GM19193 (cell line): Measurements from ENCODE around the gene APOBEC3H.

Experiments
- POLR2A ChIP-seq: IDR thresholded peaks from 4 replicates; pipeline ENCODE4 v1.6.1; 2011; ENCODE audit not compliant: insufficient read depth, insufficient read length; ENCODE audit errors: extremely low read depth

The APOBEC3H gene

GRCh38 chr22:39097098-39098020, at the start of gene APOBEC3H:
APOBEC3H (plus strand) TSS chr22:39097244; CDS start chr22:39100279, 3,035 bp downstream.
- peak; percentile 30 for TF ChIP-seq POLR2A

DNA sequence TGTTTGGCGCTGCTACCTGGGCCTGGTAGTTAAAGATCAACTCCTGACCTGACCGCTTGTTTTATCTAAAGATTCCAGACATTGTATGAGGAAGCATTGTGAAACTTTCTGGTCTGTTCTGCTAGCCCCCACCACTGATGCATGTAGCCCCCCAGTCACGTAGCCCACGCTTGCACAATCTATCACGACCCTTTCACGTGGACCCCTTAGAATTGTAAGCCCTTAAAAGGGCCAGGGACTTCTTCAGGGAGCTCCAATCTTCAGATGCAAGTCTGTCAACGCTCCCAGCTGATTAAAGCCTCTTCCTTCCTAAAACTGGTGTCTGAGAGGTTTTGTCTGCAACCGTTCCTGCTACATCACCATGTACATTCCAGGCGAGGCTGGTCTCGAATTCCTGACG, 41.4 kb upstream of the APOBEC3H start:
- TF ChIP-seq POLR2A = no peak

GRCh38 chr22:39066442-39067276, 30.4 kb upstream of the APOBEC3H start:
- peak; percentile 64 for TF ChIP-seq POLR2A

- TF ChIP-seq POLR2A = peak; percentile 24
Observed at GRCh38 chr22:39068033-39068785, 28.8 kb upstream of the APOBEC3H start.

- TF ChIP-seq POLR2A = no peak
Observed at GRCh38 chr22:39070186-39070585, 26.9 kb upstream of the APOBEC3H start.

GRCh38 chr22:39072581-39072981, 24.5 kb upstream of the APOBEC3H start:
- TF ChIP-seq POLR2A = peak; percentile 33

DNA sequence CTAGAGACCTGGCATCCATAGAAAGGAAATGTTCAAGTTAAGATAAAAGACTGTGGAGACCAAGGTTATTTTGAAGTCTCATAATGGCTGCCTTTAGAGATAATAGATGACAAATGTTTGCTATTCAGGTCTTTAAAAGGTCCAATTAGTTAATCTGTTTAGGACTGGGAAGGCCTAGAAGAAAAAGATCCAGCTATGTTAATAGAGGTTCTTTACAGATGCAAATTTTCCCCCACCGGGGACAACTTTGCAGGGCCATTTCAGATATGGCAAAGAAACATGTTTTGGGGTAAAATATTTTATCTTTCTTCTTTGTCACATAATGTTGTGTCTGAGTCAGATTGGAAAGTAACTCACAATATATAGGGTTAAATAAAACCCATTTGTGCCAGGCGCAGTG, 23.1 kb upstream of the APOBEC3H start:
- TF ChIP-seq POLR2A = no peak

GRCh38 chr22:39076155-39077025, 20.7 kb upstream of the APOBEC3H start:
- peak; percentile 37 for TF ChIP-seq POLR2A

GRCh38 chr22:39077026-39077840, 19.8 kb upstream of the APOBEC3H start, which contains the start of gene APOBEC3G:
APOBEC3G (plus strand) TSS chr22:39077275; CDS start chr22:39077362, 87 bp downstream.
- TF ChIP-seq POLR2A = peak; percentile 58

DNA sequence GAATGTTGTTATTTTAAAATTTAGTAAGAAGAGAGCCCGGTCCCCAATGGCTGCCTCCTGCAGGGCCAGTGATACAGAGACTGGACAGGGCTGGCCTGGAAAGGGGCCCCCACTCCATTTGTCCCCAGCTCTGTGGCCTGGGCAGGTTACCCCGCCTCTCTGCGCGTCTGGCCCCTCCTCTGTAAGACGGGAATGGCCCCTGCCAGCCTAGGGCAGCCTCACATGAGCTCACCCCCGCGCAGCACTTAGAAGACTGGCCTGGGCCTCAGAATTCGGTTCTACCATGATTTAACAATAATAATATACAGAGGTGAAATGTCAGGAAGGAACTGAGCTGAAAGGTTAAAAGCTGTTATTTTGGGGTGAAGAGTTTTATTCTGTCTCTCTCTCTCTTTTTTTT, 18.7 kb upstream of the APOBEC3H start:
- no peak for TF ChIP-seq POLR2A

GRCh38 chr22:39080052-39080762, 16.8 kb upstream of the APOBEC3H start:
- TF ChIP-seq POLR2A = no peak

DNA sequence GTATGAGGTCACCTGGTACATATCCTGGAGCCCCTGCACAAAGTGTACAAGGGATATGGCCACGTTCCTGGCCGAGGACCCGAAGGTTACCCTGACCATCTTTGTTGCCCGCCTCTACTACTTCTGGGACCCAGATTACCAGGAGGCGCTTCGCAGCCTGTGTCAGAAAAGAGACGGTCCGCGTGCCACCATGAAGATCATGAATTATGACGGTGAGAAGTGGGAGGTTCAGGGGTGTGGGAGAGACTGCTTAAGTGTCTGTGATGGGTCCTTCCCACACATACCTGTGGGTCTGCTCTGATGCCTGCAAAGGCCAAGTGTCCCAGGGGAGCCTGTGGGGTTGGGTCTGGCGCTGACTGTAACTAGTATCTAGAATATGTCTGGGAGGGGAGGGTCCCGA, 16.0 kb upstream of the APOBEC3H start:
- TF ChIP-seq POLR2A = no peak
